NCI-H2081 treated with DMSO at 0.1 percent for 48 hours (cell line): ENCODE measurements around the gene DNHD1.

Experiments used
- DNase-seq: peaks from one replicate; lab custom pipeline; 2025; lab: John Stamatoyannopoulos, UW

The DNHD1 gene, protein sequence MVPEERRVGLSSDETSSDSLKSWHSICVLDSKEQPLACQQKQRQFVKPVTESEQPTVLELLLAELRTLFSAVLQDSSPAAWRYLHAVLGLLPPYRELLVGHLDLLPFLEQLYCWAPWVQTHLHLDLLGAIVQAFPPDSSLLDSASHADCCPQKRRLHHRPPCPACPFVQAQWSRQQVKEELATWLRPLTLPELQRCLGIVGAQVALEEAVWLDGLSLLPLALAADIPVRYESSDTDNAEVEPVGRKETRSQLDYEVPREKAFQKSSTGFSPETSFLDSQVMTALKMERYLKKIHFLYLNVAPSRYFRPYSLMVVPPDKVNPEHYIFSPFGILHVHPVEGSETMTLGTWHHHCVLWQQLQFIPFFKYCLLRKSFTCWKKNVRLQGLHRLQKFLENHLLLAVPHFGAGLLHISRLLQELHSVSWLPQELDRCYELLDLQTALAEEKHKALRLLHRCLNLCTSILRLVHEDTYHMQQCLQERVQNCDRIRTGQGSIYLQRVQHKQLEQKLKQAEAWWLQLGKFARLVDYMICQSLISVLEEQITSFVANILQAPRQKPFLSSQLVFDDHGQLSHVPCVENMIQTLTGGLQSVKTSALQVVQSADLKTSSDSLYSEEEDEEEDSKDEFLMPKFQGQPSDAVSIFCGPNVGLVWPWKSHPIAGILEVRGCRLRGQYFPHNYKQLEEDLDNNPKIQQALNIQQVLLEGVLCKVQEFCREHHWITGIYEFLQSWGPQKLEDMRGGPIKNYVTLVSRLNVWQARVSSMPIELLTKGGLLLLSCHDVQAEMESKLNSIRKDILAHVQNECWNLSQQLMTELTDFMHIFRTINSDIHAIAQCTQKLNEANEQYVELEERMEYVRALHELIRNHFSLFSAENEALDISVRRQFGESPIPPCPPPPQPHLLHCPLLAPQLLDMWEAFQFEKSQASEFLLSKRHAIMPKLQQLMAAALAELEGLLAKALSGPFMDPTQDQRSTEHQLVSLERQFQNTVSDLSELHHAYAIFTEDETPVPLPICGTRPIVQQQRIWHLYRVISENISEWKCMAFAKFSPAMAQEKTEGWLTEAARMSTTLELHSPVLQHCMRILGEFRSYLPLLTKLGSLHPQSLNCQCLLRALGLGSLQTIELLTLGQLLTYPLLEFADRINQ (N-terminal part only)

DNA sequence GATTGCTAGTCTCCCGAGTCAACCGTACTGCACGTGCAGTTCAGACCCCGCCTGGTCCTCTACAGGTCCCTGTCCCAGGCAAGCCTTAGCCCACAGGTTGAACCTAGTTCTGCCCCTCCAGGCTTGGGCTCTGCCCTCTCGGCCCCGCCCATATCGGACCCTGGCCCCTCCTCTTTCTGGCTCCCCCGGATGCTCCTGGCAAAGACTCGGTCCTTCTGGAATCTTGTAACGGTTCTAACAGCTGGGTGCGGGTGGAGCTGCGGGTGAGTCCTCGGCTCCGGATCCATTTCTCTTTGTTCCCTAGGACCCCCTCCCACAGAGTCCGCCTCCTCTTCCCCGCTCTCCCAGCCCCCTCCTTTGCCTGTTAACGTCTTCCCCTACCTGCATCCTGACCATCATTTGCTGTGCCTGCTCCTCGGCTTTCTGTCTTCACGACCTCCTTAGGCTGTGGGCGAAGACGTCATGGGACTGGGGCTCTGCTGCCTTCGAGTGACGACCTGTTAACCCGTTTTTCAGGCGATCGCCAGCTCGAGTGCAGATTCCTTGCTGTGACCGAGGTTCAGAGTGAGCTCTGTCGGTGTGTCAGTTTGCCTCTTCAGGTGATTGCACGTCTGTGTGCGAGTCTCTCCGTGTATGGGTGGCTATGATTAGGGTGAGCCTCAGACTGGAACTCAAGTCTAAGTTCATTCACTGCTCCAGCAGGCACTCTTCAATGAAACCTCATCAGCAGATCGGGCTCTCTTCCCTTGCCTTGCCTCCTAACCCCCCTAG lies at the start of gene DNHD1:
DNHD1 (plus strand) TSS at position 212 of the 771 bp plus-strand sequence. CDS start 936 bp downstream, outside the sequence.
- no peak for DNase-seq

DNA sequence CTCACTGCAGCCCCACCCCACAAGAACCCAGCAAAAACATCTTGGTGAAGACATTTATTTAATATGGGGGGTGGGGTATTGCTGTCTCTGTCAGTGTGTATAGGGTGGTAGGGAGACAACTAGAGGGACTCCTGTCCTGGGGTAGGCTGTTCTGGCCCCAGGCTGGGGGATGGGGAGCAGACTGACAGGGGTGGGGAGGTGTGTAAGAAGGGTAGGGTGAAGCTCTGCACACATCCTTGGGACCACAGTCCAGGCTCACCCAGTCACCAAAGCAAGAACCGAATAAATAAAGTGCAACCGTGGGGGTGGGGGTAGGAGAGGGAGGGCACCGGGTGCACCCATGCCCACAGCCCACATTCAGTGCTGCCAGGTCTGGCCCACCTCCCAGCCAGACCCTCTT lies 48.5 kb upstream of the DNHD1 start:
- no peak for DNase-seq

DNA sequence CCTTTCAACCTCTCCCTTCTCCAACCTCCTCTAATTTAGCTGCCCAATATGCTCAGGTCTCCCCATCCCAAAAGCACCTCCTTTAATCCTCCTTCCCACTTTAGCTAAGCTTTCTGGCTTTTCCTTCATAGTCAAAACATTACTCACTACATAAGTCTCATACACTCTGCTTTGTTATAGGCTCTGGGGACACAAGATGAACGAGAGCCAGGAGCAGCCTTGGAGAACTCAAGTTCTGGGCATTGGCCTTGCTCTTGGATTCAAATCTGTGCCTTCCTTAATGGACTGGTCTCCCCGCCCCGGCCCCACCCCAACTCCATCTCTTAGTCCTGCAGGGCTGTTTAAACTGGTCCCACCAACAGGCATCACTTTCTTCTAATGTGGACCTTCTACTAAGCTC lies 44.9 kb upstream of the DNHD1 start:
- DNase-seq, result no peak

DNA sequence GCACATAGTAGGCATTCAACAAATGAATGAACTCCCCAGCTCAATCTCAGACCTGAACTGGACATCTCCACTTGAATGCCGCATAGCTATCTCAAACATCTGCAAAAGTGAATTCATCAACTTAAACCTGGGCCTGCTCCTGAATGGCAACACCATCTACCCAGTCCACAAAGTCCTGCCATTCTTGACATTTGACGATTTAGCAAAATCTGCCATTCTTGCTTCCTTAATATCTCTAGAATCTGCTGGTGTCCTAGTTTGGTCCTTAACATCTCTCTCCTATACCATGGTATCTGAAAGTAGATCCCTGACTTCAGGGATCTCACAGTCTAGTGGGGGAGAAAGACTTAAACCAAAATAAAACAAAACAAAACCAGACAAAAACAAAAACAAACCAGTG lies 43.9 kb upstream of the DNHD1 start:
- DNase-seq, result no peak

DNA sequence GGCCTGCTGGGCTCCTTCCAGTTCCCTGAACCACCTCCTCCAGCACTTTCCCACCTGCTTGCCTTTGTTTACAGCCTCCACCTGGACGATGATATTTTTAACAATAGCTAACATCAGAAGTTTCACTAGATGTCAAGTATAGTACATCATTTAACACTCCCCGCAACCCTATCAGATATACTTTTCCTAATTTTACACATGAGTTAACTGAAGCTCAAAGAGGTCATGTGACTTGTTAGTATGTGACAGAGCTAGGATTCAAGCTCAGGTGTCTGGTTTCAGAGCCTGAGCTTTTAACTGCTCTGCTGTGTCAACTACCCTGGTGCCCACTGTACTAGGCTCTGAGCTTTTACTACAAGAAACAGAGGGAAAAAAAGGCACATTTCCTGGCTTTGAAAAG lies 42.0 kb upstream of the DNHD1 start:
- no peak for DNase-seq

DNA sequence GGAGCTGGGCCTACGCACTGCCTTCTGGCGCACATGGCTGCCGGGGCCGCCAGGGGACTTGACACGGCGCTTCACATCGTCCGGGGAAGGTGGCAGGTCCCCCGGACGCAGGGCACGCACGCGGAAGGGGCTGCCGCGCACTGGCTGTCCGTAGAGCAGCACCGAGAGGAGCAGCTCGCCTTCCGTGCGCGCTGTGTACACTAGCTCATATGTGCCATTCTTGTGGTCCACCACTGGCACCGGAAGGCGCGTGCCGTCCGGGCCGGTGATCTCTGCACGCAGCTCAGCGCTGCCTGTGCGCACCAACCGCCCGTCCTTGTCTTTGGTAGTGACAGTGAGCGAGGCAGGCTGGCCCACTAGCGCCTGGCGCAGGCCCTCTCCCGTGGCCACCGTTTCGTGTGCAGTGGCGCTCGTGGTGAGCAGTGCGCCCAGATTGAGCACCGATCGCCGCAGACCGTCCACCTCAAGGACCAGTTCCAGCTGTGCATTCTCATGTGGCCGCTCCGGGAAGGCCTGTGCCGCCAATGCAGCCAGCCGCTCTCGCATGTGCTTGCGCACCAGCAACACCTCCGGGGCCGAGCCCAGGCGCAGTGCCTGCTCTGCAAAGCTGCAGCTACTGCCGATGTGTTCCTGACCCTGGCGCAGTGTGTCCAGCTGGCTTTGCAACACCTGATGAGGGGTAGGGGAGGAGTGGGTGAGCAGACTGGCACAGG lies 40.6 kb upstream of the DNHD1 start:
- DNase-seq, result no peak

DNA sequence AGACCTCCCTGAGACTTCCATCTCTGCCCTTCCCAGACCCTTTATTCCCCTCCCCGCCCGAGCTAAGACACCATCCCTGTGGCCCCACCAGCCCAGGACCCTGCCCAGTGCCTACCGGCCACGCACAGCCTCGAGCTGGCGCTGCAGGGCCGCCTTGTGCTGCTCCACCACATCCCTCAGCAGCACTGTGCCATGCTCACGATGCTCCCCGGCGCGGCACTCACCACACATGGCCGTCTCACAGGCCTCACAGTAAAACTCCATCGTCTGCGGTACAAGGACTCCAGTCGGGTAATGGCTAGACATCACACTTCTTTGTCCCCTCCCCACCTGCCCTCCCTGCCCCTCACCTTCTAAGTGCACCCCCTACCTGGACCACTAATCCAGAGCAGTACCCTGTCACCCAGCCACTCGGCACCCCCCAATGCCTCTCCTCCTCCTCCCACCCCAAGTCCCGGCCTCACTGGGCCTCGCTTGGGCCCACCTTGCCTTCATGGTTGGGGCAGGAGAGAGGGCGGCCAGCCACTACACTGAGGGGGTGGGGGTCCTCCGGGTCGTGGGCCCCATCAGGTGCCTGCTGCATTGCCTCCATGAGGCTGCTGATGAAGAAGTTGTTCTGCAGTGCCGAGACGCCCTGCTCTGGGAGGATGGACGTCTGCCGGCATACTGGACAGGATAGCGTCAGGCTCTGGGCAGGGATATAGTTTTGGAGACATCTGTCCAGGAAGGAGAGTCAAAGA lies 39.3 kb upstream of the DNHD1 start:
- DNase-seq, result no peak

DNA sequence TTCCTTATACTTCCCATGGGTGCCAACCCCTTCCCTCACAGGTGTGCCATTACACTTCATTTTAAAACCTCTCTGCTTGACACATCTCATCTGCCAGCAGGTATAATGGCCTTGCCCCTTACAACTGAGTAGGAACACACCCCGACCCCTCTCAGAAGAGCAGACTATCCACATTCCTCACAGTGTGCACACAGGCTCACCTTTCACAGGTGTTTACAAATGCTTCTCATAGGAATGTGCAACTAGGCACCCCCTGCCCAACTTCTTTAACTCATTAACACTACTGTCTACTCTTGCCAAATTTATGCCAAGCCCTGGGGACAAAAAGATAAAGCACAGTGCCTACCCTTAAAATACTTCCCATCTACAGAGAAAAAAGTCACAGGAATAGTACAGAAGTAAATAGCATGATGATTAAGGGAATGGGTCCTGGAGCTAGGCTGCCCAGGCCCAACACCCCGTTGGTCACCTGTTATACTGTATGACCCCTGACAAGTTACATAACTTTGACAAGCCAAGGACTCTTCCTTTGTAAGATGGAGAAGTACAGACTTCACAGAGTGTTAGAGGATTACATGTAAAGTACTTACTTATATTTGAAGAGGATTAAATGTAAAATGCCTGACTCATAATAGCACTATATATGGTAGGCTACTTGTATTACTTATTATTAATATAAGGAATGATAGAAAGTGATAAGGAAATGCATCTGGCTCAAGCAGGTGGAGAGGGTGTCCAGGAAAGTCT lies 38.6 kb upstream of the DNHD1 start:
- no peak for DNase-seq

DNA sequence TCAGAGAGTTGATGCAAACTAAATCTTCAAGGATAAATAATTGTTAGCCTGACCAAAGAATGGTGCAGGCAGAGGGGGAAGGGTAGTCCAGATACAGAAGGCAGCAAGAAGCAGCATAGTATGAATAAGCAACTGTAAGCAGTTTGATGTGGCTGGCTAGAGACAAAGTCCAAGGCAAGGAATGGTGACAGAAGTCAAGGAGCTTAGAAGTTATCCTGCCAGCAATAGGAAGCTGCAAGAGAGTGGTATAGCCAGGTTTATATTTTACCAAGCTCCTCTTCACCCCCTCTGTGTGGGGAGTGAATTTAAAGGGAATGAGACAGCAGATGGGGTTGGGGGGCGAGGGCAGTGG lies 38.0 kb upstream of the DNHD1 start:
- DNase-seq, result no peak

DNA sequence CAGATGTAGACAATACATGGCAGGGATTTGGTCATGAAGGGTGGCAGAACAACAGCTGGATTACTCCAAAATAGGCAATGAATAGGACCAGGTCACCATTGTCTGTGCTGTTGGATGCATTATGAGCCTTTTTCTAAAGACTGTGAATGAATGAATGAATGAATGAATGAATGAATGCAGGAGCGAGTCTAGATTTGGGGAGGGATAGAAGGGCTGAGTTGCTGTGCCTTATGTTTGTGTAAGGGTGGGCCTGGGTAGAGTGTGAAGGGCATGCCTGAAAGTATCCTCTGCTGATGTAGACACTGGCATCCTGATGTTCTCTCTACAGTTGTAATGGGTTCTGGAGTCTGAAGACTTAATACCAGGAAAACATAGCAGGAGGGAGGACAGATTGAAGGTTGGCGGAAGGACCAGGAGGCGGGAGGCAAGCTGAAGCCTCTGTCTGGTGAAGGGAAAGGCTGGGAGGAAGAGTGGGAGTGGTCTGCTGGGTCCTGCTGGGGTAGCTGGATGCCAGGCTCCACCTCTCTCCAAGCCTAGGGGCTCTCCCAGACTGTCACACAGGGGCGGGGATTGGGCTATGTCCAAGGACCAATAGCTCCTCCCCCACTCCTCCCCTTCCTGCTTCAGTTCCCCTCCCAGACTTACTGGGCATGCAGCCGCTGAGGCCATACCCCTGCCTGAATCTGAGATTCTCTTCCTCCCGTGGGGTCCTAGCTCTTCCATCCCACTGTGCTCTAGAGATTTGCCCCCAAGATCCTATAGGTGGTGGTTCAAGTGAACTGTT lies 28.2 kb upstream of the DNHD1 start:
- DNase-seq, result peak; percentile 5

DNA sequence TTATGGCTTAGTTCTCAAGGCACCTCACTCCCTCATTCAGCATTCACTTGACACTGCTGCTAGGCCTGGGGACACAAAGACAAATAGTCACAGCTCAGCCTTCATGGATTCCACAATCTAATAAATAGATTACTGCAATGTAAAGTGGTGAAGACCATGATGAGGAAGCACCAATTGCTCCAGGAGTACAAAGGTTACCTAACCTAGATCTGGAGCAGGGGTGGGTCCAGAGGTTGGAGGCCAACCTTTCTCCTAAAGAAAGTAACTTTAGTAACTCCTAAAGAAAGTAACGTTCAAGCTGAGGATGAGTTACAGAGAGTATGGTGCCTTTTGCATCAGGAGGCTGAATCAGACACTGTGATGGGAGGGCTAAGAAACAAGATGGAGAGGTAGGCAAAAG lies 27.5 kb upstream of the DNHD1 start:
- DNase-seq, result no peak

DNA sequence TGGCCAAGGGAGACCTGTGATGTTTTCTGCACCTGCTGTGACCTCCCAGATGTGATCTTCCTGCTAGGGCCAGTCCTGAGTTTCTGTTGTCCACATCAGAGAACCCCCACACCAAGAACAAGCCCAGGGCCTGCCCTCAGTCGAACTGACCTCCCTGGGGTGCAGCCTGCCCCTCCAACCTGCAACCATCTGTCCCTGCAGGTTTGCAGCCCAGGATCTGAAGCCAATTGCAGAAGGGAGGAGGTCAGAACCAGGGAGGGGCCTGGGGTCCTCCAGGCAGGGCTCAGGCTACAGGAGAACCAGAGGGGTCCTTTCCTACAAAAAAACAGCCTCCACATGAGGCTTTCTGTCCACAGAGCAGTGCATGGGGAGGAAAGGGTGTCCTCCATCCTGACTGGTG lies 24.1 kb upstream of the DNHD1 start:
- no peak for DNase-seq

DNA sequence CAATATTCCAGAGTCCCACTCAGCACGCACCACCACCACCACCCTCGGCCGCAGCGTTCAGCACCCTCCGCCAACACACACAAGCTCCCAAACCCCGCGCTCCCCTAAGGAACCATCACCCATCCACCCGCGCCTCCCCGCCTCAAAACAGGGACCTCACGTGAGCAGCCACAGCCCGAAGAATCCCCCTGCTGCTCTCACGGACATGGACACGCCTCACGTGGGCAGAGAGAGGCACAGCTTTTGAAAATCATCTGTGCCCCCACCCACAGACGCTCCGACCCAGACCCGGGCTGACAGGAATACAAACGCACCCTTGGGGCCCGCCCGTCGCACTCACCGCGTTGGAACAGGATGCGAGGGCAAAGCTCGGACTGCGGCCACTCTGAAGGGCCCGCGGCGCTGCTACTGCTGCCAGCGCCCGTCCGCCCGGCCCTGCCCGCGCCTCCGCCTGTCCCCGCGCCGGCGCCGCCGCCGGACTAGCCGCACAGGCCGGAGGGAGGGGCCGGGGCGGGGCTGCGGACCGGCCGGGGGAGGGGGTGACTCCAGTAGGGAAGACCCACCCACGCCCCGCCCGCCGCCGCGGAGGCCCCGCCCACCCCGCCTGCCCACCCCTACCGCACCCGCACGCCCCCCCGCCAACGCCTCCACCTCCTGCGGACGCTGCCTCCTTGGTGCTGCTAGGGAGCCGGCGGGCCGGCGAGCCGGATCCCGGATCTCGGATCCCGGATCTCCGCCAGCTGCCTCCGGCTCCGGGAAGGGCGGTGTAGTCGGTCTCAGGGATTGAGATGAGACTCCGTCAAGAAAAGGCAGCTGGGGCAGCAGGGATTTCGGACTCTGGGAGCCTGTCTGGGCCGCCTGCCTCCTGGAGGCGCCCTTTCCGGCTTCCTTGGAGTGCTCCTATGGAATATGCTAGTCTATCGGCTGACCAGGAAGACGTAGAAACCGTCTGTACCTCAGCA lies 23.3 kb upstream of the DNHD1 start, which contains the start of gene TRIM3:
TRIM3 (minus strand) TSS at position 491 of the 962 bp plus-strand sequence. CDS start 8,246 bp downstream, outside the sequence.
- peak; percentile 23 for DNase-seq

DNA sequence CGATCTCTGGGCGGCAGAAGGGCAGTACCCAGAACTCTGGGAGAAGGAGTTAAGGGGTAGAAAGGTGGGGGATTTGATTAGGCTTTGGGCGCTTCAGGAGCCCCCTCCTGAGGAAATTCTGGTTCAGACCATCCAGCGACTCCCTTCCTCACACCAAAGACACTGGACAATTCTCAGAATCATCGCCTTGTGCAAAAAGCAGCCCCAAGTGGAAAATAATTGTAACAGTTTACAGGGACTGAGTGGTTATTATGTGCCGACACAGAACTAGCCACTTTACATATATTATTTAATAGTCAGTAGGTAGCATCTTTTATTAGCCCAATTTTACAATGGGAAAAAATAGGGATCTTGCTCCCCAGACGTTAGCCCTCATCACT lies 22.7 kb upstream of the DNHD1 start:
- DNase-seq, result no peak

DNA sequence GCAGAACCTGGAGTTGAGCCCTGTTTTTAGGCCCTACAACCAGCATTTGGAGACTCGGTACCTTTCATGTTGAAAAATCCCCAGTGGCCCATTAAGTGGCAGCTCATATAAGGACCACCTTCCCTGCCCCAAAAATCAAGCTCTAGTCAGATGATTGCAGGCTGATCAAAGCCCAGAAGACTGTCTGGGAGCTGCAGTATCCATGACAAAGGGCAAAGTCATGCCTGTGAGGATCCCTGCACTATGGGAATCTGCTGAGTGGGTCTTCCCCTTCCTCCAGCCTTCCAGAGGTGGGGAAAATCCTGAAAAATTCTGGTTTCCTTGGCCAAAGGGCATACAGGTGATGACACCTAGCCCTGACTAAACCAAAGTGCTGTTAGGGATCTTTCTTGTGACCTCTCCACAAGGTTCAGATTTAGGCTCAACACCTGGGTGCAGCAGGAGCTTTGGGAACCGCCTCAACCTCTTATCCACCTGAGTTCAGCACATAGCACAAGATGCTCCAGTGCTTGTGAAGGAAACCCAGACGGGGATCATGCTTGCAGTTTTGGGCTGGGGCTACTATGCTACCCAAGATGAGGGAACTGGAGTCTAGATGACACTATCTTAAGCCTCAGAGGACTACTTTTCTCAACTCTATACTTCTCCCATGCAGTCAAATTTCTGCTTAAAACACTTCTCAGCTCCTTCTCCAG lies 22.1 kb upstream of the DNHD1 start:
- no peak for DNase-seq

DNA sequence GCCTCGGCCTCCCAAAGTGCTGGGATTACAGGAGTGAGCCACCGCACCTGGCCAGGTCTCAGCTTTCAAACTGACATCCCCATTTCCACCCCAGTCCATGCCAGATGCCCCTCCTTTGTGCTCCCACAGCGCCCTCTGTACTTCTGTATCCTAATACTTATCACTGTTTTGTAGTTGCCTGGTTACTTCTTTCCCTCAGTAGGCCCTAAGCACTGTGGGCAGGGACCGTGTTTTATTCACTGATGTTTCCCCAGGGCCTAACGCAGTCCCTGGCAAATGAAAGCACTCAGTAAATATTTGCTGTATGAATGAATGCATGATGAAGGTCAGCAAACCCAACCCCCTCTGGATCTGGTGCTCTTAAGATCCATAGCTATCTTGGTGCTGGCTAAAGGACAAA lies 21.1 kb upstream of the DNHD1 start:
- DNase-seq, result peak; percentile 10

DNA sequence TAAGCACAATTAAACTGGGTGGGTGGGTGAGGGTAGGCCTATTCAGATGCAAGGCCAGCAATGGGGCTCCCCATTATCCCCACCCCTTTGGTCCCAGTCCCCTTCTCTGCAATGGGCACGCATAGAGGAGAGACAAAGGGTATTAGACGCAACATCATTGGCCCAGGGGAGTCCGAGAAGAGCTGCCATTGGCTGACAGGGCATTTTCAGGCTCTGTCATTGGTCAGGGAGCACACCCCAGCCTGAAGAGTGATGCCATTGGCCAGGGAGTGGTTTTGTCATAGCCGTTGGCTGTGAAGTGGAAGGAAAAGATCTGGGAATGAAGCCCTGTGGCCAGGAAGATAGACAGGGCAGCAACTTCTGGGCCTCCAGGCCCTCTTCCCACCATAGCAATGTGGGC lies 20.5 kb upstream of the DNHD1 start:
- DNase-seq, result no peak
